Ectodermal cell (in vitro differentiated cells): ENCODE measurements around the gene CDK17.

Experiments used
- H3K27ac ChIP-seq: 2 replicates; pipeline ENCODE4 v1.7.0; 2013; ENCODE audit warnings: mild to moderate bottlenecking, low read depth, low read length; ENCODE audit not compliant: insufficient read depth, poor library complexity, severe bottlenecking
- H3K27me3 ChIP-seq: 2 replicates; pipeline ENCODE4 v1.7.0; 2013; ENCODE audit warnings: mild to moderate bottlenecking, low read length; ENCODE audit not compliant: insufficient read depth, control insufficient read depth, poor library complexity, severe bottlenecking
- H3K36me3 ChIP-seq: one replicate; pipeline ENCODE4 v1.7.0; 2013; ENCODE audit warnings: low read length; ENCODE audit not compliant: control insufficient read depth, insufficient read depth
- H3K4me1 ChIP-seq: one replicate; pipeline ENCODE4 v1.7.0; 2013; ENCODE audit warnings: low read length; ENCODE audit not compliant: control insufficient read depth, insufficient read depth
- H3K4me3 ChIP-seq: 2 replicates; pipeline ENCODE4 v1.7.0; 2013; ENCODE audit warnings: low read depth, low read length, control low read depth; ENCODE audit not compliant: insufficient read depth
- H3K9me3 ChIP-seq: 2 replicates; pipeline ENCODE4 v1.7.0; 2013; ENCODE audit warnings: mild to moderate bottlenecking, low read length, moderate library complexity; ENCODE audit not compliant: control insufficient read depth
- WGBS, 2 experiments: methylation state at CpG; one replicate each; pipeline ENCODE4 v1.1.7; 2013; ENCODE audit warnings: missing lambda C conversion rate in 2 of 2; 5-methylcytosine and 5-hydroxymethylcytosine counted together

The CDK17 gene

DNA sequence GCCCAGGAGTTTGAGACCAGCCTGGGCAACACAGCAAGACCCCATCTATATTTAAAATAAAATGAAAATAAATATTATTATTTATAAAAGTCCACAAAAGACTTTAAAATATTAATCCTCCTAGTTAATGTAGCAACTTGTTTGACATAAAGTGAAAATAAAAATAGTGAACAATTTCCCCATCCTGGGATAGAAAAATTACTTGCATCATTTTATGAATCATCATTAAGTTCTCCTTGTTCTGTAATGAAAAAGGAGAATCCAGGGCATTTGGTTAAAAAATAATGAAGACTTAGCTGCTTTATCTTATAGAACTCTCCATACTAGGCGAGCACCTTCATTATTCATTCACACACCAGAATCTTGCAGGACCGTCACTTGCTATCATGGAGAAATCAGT, 140.0 kb downstream of the CDK17 start:
- no peak overlapping the region for H3K4me3 ChIP-seq
- H3K27ac ChIP-seq: no peak overlapping the region
- H3K27me3 ChIP-seq: no peaks in the 10 kb centered on the region
- WGBS, 2 experiments: 100% methylated on average over 2 of the region's 2 CpGs
- peaks cover 4% of the 10 kb centered on the region for H3K4me1 ChIP-seq
- H3K9me3 ChIP-seq: no peaks in the 10 kb centered on the region
- no peaks in the 10 kb centered on the region for H3K36me3 ChIP-seq

DNA sequence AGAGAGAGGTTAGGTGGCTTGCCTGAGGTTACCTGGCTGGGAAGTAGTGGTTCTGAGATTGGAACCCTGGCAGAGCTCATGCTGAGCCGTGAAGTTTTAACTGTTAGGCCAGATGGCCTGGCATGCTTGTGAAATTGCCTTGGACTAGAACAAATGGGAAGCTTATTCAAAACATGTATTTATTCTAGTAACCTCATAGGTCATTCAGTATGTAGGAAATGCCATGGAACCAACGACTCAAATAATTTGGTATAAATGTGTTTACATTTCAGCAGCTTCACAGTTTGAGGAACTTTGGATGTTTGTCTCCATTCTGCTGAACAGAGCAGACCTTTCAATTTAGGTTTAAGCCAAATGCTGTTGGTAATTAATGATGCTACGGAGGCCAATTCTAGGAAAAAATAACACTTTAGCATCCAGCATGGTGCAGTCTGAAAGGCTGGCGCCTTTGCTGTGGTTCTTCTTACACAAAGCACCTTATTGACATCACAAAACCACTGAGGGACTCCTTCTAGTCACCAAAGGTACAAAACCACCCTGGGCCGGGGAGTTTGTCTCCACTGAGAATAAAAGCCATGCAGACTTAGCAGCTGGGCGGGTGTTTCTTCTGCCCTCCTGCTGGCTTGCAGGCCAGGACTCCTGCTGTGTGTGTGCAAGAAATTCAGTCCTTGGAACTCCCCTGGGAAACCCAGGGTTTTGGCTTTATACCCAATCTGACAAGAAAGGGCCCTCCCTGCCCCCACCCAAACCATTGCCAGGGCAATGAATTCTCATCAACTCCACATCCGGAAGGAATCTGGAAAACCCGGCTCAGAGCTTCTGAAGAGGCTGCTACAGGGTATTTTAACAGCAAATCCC, 141.9 kb downstream of the CDK17 start:
- Histone ChIP-seq H3K4me3 (no peak overlapping the region), H3K4me1 (peaks cover 8% of the 10 kb centered on the region), H3K27me3 (no peaks in the 10 kb centered on the region), H3K9me3 (no peaks in the 10 kb centered on the region), H3K27ac (peak overlapping the region; percentile 2), H3K36me3 (no peaks in the 10 kb centered on the region)
- WGBS, 2 experiments: 17 to 23% methylated on average over 8 of the region's 8 CpGs

DNA sequence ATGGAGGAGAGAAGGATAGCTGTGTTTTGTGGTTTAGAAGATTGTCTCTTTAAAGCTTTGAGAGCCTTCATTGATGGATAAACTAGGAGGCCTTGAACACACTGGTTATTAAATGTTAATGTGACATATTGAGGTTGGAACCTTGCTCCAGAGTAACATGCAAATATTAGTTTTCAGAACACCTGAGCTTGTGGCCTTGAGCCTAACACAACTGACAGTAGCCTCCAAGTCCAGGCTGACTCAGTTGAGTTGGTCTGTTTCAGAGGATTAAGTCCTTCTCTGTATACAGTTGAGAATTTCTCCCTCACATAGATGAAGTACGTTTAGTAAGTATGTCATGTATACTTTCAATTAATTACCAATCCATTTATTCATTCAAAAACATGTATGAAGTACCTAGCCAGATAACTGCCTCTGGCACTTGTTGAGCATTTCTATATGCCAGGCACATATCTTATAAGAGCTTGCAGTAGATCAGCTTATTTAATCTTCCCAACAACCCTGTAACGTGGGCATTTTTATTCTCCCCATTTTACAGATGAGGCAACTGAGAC, 142.6 kb downstream of the CDK17 start:
- no peaks in the 10 kb centered on the region for H3K27me3 ChIP-seq
- 86 to 97% methylated on average over 1 to 2 of the region's 2 CpGs for WGBS, 2 experiments

DNA sequence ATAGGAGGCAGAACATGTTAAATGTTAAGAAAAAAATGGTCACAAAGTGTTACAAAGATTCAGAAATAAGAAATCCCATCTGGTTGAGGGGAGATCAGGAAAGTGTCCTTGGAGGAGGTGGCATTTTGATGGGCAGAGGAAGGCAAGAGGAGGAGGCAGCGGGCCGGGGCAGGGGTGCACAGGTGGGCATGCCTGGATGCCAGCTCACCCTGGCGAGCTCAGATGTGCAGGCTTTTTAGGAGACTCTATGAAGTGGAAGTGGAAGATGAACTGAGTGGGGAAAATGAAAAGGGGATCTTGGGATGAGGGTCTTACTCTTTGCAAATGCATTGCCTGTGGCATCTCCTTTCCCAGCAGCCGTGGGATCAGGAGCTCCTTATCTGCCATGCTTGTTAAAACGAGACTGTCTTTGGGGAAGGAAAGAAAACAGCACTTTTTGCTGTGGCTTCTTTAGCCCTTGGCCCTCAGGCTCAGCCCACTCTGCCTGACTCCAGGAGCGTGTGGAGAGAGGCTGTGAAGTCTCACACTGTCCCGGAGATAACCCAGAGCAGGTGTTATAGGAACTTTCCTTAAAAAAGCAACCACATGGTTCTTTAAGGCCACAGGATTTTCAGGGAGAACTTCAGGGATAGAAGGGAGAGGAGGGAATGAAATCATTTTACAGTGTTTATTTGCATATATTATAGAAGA, 143.4 kb downstream of the CDK17 start:
- H3K27ac ChIP-seq: no peak overlapping the region
- no peaks in the 10 kb centered on the region for H3K27me3 ChIP-seq
- H3K4me1 ChIP-seq: peaks cover 8% of the 10 kb centered on the region
- H3K36me3 ChIP-seq: no peaks in the 10 kb centered on the region
- no peak overlapping the region for H3K4me3 ChIP-seq
- 90% methylated on average over 7 of the region's 7 CpGs for WGBS, 2 experiments
- H3K9me3 ChIP-seq: no peaks in the 10 kb centered on the region

More for the DNA sequence above, 142.6 kb downstream of the CDK17 start:
- H3K36me3 ChIP-seq: no peaks in the 10 kb centered on the region
- peaks cover 8% of the 10 kb centered on the region for H3K4me1 ChIP-seq
- no peaks in the 10 kb centered on the region for H3K9me3 ChIP-seq
- H3K4me3 ChIP-seq: no peak overlapping the region
- H3K27ac ChIP-seq: no peak overlapping the region

DNA sequence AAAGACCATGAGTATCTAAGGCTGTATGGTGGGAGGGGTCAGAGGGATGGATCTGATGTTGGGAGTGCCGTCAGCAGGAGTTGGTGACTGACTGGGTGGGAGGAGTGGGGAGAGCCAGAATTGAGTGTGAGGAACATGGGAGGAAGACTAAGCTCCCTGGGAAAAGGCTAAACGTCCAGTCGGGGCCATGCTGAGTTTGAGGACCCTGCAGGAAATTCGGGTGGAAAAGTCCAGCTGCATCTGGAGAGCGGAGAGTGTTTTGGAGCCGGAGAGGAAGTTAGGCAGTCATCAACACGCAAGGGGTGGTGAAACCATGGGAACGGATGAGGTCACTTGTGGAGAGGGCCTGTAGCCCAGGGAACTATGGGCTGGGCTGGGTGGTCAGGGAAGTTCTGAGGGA, 145.2 kb downstream of the CDK17 start:
- Histone ChIP-seq H3K36me3 (no peaks in the 10 kb centered on the region), H3K4me3 (no peak overlapping the region), H3K9me3 (no peaks in the 10 kb centered on the region), H3K27me3 (no peaks in the 10 kb centered on the region), H3K4me1 (peaks cover 8% of the 10 kb centered on the region), H3K27ac (no peak overlapping the region)
- 90 to 93% methylated on average over 8 of the region's 8 CpGs for WGBS, 2 experiments

DNA sequence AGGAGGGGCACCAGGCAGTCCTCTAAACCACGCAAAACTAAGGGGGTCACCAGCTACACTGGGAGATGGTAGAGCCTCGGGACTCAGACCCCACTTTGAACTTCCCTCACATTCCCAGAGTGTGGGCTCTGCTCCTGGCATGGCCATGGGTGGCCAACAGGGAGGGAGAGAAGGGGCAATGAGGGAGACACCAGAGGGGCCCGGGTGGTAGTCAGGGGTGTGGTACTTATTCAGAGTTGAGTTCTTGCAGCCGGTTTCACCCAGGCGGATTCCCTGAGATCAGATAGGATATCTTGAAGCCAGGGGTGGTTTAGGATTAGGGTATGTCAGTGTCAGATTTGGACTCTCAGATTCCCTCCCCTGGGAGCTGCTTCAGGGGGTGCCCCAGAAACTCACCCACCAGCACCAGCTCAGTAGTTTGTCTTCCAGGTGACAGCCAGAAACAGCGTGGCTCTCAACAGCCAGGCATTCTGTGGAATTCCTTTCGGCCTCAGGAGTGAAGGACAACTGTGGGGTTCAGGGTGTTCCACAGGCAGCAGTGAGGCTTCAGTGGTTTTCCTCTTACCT, 150.0 kb downstream of the CDK17 start:
- peaks cover 10% of the 10 kb centered on the region for H3K4me1 ChIP-seq
- H3K27me3 ChIP-seq: no peaks in the 10 kb centered on the region
- 93 to 94% methylated on average over 7 of the region's 7 CpGs for WGBS, 2 experiments
- H3K9me3 ChIP-seq: no peaks in the 10 kb centered on the region
- no peaks in the 10 kb centered on the region for H3K36me3 ChIP-seq
- H3K4me3 ChIP-seq: no peak overlapping the region
- no peak overlapping the region for H3K27ac ChIP-seq

DNA sequence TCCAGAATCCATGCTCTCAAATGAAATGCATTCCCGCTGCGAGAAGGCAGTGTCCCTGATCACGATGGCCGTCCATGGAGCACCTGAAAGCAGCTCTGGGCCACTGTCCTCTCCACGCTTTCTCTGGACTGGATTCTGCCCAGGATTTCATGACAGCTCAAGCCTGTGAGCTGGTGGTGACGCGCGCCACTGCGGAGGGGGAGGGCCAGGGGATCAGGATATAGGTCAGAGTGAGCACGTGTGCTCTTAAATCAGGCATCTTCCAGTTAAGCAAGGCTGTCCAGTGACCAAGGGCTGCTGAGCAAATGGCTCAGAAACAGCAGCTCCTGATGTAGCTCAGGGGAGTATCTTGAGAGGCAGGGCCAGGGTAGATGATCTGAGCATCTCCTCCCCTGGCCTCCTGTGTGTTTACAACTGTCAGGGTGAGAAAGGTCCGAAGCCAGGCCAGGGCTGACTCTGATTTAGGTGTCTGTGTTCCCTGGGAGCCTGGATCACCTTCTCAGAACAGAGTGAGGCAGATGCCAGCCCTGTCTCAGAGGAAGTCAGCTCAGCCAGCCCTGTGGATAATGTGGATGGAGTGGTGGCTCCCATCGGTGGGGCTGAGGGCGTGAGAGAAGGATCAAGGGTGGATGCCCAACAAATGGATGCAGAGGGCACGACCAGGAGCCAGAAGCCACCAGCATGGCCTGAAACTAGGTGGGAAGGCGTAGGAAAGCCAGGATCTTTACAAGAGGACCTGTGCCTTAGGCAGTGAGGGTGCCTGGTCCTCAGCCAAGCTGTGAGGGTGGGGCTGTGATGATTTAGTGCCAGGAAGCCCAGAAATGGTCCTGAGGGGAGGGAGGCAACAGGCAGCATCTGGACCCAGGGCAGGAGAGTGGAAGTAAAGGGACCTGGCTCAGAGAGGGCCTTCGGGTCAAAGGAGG, 150.8 kb downstream of the CDK17 start:
- WGBS, 2 experiments: 91% methylated on average over 16 of the region's 16 CpGs
- Histone ChIP-seq H3K9me3 (no peaks in the 10 kb centered on the region), H3K4me3 (no peak overlapping the region), H3K4me1 (peaks cover 6% of the 10 kb centered on the region), H3K27ac (no peak overlapping the region), H3K36me3 (no peaks in the 10 kb centered on the region), H3K27me3 (no peaks in the 10 kb centered on the region)

DNA sequence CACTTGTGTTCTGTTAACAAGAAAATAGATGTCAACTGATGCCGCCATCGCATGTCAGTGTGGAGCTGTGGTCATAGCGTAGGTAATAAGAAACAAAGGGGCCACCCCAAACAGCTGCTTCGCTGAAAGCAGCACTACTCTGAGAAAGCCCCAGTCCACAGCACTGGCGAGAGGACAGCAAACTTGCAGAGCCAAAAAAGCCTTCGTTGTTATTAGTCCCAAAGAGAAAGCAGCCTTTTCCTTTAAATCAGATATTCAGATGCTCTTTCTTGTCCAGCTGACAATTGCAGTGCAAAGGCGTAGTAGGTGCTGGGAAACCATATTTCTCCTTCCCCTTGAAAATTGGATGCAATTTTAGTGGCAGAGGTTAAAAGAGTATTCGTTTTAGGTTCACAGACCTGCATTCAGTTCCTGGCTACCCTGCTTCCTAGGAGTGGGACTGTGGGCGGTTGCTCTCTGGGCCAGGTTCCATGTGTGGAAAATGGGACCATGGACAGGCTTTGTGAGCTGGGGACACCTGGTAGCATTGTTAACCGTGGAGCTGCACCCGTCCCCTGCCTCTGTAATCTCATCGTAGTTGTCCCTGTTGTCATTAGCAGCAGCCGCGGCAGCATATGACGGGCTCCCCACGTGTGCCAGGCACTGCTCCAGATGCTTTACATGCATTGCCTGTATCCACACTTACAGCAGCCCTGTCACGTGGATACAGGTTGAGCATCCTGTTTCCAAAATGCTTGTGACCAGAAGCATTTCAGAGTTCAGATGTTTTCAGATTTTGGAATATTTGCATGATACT, 151.9 kb downstream of the CDK17 start:
- Histone ChIP-seq H3K9me3 (no peaks in the 10 kb centered on the region), H3K4me1 (peaks cover 6% of the 10 kb centered on the region), H3K36me3 (no peaks in the 10 kb centered on the region), H3K27ac (no peak overlapping the region), H3K4me3 (no peak overlapping the region), H3K27me3 (no peaks in the 10 kb centered on the region)
- WGBS, 2 experiments: 93% methylated on average over 17 of the region's 17 CpGs

DNA sequence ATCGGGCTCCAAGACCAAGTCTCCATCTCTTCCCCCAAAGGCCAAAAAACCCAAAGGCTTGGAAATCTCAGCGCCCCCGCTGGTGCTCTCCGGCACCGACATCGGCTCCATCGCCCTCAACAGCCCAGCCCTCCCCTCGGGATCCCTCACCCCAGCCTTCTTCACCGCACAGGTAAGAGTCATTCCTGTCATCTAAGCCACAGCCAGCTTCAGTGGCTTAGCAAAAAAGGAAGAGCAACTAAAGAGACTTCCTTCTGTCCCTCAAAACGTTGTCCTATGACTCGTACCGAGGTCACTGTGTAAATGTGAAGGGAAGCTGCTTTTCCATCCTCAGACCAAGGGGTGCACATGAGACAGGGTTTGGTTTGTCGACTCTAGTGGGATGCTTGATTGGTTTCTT, 152.7 kb downstream of the CDK17 start:
- Histone ChIP-seq H3K9me3 (no peaks in the 10 kb centered on the region), H3K4me3 (no peak overlapping the region), H3K36me3 (no peaks in the 10 kb centered on the region), H3K27ac (no peak overlapping the region), H3K4me1 (peaks cover 6% of the 10 kb centered on the region), H3K27me3 (no peaks in the 10 kb centered on the region)
- 94 to 95% methylated on average over 13 of the region's 13 CpGs for WGBS, 2 experiments
